HL-60/S4 (cell line): ENCODE data around the gene SLX9.
"Not testable (repeated sequence)": the region's sequence is repeated elsewhere in the genome, so short reads cannot be mapped to it uniquely, and the experiment has no call there.

ENCODE experiments used
- in situ Hi-C: fragments of 300-500 bp; cut with MboI; formaldehyde crosslinking; loops from 2 replicates; pipeline ENCODE4 v1.14.3; 2022; ENCODE audit warnings: low sequenced_read_pairs

Gene SLX9

DNA sequence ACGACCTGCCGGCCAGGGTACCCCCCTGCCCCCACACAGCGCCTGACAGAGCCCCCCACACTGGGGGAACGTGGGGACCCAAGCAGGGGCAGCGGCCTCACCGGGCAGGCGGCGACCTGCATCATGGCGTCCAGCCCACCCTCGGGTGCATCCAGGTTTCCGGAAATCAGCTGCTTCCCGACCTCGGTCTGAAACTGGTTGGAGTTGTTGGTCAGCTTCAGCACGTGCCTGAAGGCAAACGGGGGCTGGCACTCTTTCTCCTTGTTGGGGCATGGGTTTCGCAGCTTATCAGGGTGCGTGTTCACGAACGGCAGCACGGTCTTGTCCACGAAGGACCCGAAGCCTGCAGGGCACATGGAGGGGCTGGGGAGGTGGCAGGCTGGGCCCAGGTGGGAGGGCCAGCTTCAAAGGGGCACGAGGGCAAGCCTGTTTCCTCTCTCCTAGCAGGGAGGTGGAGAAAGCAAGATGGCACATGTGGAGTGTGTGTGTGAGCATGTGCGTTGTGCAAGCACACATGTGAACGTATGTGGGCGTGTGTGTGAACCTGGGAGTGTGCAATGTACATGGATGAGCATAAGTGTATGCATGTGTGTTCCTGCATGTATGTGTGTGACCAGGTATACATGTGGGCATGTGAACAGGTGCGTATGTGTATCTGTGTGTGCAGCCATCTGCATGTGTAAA is 38.3 kb upstream of the SLX9 start:
- in situ Hi-C loops: no loop called here

DNA sequence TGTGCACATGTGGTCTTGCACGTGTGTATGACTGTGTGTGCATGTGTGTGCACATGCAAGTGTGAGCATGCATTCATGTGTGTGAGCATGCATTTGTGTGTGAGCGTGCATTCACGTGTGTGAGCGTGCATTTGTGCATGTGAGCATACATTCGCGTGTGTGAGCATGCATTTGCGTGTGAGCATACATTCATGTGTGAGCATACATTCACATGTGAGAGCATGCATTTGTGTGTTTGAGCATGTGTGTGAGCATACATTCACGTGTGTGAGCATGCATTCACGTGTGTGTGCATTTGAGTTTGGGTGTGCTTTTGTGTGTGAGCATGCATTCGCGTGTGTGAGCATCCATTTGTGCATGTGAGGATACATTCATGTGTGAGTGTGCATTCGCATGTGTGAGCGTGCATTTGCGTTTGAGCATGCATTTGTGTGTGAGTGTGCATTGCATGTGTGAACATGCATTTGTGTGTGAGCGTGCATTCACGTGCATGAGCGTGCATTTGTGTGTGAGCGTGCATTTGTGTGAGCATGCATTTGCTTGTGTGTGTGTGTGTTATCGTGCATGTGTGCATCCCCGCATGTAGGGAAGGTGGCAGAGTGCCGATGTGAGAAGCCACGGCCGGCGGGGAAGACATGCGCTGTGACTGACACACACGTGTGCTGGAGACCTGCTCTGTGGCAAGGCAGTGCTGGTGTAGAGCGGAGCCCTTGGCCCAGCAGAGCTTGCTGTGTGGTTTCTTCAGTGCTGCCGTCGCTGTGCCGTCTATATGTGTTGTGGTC is 37.4 kb upstream of the SLX9 start:
- in situ Hi-C loops: no loop called here

DNA sequence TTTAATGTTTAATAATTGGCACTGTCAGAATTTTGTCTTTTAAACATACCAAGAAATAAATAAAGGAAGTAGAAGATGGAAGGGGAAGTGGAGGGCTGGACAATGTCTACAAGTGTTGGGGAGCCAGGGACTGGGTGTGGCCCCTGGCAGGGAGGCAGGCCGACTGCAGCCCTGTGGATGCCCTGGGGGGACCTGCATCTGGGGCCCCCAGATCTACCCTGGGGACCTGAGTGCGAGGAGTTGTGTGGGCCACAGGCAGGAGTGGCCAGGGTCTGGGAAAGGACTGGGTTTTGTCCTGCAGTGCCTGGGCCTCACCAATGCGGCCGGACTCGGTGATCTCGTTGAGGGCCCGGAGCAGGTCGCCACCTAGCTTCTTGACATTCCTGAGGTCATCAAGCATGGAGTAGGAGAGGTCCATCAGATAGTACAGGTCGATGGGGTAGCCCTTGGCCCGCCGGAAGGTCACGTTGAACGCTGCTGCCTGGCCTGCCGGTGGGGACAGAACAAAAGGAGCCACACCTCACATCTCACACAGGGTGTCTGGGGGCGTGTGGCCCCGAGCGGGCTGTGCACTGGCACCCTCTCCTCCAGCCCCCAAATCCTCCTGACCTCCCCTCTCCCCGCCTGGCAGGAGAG is 36.7 kb upstream of the SLX9 start:
- in situ Hi-C loops: no loop called here

DNA sequence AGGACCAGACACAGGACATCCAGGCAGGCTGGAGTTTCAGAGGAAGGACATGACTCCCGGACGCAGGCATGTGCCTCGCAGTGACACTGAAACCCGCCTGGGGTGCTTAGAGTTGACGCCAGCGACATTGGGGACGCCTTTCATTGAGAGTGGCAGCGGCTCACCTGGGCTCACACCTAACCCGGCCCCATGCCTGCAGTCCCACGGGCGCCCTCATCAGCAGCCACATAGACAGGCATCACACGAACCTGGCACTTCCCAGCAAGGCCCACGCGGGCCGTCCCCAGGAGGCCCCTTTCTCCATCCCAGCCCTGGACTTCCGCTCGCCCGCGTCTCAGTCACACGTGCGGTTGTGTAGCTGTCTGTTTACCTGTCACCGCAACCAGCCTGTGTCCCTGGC is 36.1 kb upstream of the SLX9 start:
- in situ Hi-C loops: no loop called here

DNA sequence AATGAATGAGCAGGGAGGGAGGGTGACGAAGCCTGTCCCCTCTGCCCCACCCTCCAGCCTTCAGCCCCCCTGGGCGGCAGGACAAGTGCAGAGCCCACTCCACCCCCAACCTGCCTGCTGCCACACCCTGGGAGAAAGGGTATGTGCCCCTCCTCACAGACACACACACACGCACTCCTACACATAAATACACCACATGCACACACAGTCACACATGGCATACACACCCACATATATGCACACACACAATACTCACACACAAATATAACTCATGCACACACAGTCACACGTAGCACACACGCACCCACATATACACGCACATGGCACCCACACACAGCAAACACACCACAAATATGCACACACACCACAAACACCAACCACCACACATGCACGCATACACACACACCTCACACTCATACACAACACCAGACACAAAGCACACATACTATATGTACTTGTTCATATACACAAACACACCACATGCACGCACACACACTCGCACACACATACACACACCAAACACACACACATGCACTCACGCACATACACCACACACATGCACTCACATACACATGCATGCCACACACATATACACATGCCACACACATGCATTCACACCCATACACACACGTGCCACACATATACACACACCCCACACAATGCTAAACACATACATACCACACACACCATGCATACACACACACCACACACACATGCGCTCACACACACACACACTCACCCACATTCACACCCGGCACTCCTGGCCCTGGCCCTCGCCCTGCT is 35.5 kb upstream of the SLX9 start:
- in situ Hi-C loops: no loop called here

DNA sequence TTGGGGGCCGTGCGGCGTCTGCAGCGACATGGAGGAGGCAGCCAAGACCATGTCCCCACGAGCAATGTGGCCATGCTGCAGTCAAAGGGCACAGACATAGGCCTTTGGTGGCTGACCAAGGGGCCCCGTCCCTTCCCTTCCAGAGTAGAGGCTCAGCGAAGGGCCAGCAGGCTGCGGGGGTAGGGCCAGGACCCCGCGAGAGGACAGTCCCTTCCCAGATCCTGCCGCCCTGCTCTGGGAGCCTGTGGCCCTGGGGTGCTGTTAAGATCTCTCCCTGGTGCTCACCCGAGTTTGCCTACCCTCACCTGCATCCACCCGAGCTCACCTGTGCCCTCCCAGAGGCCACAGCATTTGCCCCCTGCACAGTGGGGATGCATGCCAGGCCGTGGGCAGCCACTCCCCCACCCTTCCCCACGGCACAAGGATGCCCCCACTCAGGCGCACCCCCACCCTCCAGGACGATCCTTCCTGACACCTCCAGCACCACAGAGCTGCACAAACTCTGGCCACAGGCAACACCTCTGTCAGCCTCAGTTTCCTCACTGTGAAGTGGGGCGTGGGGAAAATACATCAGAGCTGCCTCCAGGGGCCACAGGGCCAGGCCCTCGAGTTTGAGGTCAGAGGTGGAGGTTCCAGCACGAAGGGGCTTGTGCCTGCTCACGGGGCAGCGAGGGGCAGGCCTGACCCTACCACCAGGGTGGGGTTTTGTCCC is 34.7 kb upstream of the SLX9 start:
- in situ Hi-C loops: no loop called here

DNA sequence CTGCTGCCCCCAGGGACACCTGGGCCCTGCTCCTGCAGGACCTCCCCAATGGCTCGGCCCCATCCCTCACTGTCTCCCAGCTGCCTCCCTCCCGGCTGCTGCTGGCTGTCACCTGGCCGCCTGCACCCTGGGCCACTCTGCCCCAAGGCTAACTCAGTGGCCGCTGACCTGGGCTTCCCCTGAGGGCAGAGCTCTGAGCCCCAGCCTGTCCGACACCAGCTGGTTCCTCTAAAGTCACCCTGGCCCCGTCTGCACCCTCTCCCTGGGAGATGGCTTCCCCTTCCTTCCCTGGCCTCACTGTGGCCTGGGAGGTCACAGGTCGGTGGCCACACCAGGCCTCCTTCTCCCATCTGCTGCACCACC is 34.1 kb upstream of the SLX9 start:
- in situ Hi-C loops: no loop called here

DNA sequence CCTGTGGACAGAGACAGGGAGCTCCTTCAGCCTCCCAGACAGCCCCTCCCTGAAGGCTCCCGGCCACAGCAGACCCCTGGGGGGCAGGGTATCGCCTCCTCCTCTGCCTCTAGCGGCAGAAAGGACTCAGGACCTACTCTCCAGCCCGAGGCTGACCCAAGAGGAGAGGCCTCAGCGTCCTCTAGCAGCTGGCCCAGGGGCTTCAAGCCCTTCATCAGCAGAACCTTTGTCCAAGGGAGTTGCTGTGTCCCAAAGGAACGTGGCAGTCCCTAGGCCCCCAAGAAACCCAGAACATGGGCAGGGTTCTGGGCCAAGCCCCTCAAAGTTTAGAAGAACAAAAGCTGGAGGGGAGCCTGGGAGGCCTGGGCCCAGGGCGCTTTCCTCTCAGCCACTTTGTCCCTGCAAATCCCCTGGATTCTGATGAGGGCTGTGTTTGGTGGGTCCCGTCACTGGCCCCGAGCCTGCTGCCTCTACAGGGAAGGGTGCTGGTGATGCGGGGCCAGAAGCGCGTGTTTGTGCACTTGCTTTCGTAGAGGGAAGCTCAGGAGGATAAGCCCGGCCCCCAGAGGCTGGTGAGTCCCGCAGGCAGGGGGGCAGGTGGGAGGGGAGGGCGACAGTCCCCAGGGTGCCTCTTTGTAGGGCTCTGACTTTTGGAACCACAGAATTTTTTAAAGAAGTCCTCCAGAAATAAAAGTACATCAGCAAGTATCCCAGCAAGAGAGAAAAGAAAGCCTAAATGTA is 32.4 kb upstream of the SLX9 start:
- in situ Hi-C loops: no loop called here

DNA sequence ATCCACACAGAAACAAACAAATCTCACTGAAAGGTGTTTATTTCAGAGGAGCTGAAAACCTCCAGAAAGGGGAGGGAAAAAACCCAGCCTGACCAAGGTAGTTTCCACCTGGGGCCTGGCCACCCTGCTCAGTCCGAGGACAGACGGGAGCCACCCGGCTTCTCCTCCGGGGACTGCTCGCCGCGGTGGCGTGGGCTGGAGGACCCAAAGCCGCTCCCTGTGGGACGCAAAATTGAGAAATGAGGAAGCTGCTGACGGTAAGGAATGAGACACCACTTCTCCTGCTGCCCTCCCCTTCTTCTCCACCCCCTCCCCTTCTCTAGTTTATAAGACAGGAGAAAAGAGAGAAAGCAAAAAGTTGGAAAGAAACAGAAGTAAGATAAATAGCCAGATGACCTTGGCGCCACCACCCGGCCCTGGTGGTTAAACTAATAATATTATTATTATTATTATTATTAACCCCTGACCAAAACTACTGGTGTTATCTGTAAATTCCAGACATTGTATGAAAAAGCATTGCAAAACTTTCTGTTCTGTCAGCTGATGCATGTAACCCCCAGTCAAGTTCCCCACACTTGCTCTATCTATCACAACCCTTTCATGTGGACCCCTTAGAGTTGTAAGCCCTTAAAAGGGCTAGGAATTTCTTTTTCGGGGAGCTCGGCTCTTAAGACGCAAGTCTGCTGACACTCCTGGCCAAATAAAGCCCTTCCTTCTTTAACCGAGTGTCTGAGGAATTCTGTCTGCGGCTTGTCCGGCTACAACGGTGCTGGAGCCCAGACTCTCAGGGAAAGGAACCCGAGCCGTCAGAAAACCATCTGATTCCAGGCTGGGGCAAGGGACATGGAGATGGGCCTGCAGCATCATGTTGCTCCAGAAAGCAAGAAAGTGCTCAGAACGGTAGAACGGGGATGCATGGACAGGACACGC is 31.6 kb upstream of the SLX9 start:
- in situ Hi-C loops: no loop called here

DNA sequence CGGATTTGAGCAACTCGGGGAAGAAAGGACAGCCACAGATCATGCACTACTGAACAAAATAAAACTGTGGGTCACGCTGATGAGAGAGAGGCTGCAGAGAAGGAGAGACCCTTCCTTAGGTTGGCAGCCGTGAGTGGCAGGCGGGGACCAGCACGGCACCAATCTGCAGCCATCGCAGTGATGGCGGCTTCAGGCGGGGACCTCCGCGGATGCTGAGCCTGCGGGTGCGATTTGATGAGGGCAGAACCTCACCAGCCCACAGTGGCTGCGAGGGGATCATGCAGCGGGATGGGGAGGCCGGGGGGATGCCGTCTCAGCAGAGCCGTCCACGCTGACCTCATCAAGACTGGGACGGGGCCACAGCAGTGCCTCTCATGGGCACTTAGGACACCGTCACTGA is 30.9 kb upstream of the SLX9 start:
- in situ Hi-C loops: no loop called here

DNA sequence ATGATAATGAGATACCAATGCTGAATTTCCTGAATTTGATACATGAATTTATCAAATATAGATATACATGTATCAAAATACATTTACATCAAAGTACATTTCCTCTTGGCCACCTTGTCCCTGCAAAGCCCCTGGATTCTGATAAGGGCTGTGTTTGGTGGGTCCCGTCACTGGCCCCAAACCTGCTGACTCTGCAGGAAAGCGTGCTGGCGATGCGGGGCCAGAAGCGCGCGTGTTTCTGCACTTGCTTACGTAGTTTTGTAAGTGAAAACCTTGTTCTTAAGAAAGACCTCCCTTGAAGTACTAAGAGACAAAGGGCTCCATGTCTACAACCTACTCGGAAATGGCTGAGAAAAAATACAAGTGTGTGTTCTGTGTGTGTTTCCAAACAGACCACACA is 30.1 kb upstream of the SLX9 start:
- in situ Hi-C loops: no loop called here

DNA sequence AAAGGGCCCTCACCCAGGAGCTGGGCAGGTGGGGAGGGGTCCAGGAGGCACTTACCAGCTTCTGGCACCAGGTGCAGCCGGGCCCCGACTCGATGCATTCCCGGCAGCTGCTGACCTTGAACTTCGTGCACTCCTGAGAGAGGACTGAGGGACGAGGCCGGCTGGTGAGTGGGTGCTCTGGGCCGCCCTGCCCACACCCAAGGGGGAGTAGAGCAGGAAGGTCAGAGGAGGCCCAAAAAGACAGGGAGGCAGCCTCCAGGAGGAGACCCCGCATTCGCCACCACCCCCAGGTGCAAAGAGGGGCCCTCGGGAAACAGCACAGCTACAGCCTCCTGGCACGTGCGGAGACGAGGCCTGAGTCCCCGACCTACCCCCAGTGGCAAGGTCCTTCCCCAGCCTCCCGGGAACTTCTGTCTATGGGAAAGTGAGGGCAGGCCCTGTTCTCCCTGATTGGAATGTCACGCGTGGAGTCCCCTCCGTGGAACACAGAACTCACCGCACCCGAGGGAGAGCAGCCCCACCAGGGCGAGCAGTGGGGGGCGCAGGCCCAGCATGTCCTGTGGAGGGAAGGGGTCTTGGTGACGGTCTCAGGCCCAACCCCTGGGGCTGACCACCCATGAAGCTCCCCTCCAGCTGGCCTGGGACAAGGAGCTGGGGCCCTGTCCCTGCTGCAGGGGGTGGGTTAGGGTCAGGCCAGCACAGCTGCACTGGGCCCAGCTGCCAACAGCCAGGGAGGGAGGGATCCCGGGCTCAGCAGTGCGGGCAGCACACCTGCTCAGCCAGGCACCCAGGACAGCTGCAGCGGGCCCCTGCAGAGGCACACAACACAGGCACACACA is 29.4 kb upstream of the SLX9 start:
- in situ Hi-C loops: no loop called here

DNA sequence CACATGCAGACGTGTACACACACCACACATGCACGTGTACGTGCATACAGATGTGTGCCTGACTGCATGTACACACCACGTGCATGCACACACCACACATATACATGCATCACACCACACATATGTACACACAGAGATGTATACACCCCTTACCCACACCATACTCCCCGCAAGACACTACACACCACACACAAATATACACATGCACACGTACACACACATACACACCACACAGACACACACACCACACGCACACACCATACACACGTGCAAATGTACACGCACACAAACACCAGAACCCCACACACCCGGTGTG is 28.8 kb upstream of the SLX9 start:
- in situ Hi-C loops: no loop called here

DNA sequence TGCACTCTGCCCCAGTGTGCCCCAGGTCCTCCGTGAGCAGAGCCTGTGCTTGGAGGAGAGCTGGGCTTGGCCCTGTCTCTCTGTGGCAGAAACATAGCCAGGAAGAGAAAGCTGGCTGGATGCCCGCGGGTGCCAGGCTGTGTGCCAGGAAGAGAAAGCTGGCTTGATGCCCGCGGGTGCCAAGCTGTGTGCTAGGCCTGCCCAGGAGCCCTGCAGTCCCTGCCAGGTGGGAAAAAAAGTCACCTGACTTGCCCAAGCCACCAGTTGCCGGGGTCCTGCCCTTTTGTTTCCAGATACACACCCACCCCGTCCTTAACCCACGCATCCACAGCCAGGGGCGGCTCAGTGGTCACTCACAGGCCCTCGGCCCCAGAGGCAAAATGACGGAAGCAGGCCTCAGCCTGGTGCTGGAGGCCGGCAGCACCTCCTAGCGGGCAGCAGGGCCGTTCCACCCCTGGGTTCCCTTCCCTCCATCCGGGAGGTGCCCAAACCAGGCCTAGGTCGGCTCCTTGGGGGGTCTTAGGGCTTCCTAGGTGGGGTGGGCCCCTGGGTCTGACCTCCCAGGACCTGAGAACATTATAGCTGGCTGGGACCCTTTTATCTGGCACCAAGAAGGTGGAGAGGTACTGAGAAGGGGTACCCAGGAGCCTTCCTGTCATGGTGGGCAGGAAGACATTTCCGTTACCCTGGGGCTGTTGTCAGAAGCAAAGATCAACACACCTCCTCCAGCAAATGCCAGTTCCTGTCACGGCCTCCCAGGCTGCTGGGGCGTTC is 28.3 kb upstream of the SLX9 start:
- in situ Hi-C loops: no loop called here

DNA sequence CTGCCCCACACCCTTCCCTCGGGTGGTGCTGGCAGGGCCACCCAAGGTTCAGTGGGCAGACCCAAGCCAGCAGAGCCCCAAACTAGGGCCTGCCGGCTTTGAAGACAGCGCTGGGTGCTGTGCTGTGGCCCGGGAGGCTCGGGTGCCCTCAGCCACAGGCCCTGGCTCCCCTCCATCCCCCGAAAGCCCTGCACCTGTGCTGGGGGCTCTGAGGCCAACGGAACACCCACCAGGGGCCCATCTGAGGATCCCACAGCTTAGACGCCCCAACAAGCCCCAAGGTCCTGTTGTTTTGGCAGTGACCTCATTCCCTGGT is 27.7 kb upstream of the SLX9 start:
- in situ Hi-C loops: no loop called here

DNA sequence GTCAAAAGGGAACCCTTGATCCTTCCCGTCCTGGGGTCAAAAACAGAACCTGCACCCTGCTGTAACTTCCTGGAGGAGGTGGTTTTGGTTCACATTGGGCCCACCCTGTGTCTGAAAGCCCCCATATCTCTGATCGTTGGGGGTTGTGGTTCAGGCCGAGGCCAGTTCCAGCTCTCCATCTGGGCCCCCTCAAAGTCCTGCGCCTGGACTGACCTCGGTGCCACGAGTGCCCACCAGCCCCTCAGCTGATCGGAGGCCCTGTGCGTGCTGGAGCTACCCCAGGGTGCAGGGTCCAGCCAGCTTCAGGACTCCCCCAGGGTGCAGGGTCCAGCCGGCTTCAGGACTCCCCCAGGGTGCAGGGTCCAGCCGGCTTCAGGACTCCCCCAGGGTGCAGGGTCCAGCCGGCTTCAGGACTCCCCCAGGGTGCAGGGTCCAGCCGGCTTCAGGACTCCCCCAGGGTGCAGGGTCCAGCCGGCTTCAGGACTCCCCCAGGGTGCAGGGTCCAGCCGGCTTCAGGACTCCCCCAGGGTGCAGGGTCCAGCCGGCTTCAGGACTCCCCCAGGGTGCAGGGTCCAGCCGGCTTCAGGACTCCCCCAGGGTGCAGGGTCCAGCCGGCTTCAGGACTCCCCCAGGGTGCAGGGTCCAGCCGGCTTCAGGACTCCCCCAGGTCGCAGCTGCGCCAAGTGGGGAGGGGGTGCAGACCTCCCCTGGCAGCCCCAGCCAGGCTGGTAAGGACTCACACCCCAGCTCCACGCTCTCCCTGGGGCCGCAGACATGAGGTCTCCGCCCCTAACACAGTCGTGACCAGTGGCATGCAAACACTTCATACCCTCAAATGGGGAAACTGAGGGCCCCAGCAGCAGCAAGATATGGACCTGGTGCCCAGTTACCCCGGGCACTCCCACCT is 27.1 kb upstream of the SLX9 start:
- in situ Hi-C loops: not testable (repeated sequence)
